Thyroid gland (tissue), 4 donors: ENCODE data around the gene GNPTG.

Source experiments
- POLR2A ChIP-seq, 2 donors: fragments of 450-650 bp; IDR thresholded peaks; one replicate each; pipeline ENCODE4 v1.6.1; 2017; ENCODE audit warnings: antibody characterized with exemption in 2 of 2, mild to moderate bottlenecking in 2 of 2, moderate library complexity in 1 of 2
- TF ChIP-seq, protein P1 (sequence below), 6 experiments: fragments of 200-600 bp in 3 of 6; fragments of 450-650 bp in 3 of 6; sonication (generic) in 3 of 6; IDR thresholded peaks; one replicate each; pipeline ENCODE4 v1.5.1; 2016 to 2019; ENCODE audit warnings: antibody characterized with exemption in 6 of 6, mild to moderate bottlenecking in 2 of 6, inconsistent platforms in 1 of 6, moderate library complexity in 1 of 6

DNA sequence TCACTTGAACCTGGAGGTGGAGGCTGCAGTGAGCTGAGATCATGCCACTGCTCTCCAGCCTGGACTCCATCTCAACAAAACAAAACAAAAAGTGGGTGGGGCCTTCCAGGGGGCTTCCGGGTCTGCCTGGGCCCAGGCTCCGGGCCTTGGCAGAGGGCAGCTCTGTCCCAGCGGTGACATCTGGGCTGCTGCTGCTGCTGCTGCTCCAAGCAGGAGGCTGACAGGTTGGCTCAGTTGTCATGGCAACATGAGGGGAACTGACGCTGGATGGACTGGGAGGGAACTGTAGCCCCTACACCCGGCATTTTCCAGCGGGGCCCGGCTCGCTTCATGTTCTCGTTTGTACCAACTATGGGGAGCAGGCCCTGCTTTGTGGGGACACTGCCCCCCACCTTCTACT is 14.2 kb upstream of the GNPTG start:
- TF ChIP-seq, protein P1, sequence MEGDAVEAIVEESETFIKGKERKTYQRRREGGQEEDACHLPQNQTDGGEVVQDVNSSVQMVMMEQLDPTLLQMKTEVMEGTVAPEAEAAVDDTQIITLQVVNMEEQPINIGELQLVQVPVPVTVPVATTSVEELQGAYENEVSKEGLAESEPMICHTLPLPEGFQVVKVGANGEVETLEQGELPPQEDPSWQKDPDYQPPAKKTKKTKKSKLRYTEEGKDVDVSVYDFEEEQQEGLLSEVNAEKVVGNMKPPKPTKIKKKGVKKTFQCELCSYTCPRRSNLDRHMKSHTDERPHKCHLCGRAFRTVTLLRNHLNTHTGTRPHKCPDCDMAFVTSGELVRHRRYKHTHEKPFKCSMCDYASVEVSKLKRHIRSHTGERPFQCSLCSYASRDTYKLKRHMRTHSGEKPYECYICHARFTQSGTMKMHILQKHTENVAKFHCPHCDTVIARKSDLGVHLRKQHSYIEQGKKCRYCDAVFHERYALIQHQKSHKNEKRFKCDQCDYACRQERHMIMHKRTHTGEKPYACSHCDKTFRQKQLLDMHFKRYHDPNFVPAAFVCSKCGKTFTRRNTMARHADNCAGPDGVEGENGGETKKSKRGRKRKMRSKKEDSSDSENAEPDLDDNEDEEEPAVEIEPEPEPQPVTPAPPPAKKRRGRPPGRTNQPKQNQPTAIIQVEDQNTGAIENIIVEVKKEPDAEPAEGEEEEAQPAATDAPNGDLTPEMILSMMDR (IDR thresholded peaks at IDR 0.05) = no peak
- TF ChIP-seq POLR2A (IDR thresholded peaks at IDR 0.05) = no peak
